ENCODE data around the gene BCORL1.

GRCh38 chrX:129992181-129992580 lies 9.7 kb downstream of the BCORL1 start:
- TF ChIP-seq CTCF (conservative IDR thresholded peaks at IDR 0.05 in 1 of 2, IDR thresholded peaks at IDR 0.05 in 1 of 2; ENCODE audit: low read depth in 1 of 2, low read length in 2 of 2) = no peak
- no peak for TF ChIP-seq EZH2 (IDR thresholded peaks at IDR 0.05; ENCODE audit: low read length, missing control alignments)

Measured in fibroblast of lung (primary cell).